Stimulated activated CD4-positive, alpha-beta T cell treated with anti-CD3 and anti-CD28 coated beads, Interleukin-4, amount 100 ng/mL, for 24 hours (primary cell): ENCODE measurements around the gene MS4A2.
"Not testable (repeated sequence)": the region's sequence is repeated elsewhere in the genome, so short reads cannot be mapped to it uniquely, and the experiment has no call there.

ENCODE experiments used
- DNase-seq: peaks from one replicate; pipeline ENCODE4 v3.0.0-alpha.2; 2020

MS4A2 gene

DNA sequence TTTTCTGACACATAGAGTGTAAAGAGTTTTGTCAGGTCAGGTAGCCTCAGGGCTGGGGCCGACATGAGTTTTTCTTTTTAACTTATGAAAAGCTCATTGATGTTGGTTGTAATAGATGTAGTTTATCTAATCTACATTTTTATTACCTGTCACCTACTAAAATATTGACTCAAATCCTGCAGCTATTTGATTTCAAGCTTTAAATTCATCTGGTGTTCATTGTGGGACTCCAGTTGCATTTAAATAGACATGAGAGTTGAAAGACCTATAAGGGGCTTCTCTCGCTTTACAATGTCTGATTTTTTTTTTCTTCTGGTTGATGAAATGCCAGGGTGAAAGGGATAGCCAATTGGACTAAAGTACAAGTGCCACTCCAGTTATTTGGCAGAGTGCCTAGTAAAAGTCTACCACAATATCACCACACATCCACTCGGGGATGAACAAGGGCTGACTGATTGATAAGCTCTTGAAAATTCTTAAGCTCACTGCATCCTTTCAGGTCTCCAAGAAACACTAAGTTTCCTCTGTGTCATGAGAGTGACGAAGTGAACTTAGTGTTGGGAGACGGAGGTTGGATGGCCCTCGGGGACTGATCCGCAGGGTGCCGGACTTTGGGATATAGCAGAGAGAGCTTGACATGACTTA lies 16.1 kb downstream of the MS4A2 start:
- not testable (repeated sequence) for DNase-seq

DNA sequence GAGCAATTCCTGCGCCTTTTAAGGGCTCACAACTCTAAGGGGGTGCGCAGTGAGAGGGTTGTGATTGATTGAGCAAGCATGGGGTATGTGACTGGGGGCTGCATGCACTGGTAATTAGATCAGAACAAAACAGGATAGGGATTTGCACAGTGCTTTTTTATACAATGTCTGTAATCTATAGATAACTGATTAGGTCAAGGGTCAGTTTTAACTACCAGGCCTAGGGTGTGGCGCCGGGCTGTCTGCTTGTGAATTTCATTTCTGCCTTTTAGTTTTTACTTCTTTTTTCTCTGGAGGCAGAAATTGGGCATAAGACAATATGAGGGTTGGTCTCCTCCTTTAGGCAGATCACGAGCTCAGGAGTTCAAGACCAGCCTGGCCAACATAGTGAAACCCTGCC lies 20.2 kb downstream of the MS4A2 start:
- DNase-seq = not testable (repeated sequence)

DNA sequence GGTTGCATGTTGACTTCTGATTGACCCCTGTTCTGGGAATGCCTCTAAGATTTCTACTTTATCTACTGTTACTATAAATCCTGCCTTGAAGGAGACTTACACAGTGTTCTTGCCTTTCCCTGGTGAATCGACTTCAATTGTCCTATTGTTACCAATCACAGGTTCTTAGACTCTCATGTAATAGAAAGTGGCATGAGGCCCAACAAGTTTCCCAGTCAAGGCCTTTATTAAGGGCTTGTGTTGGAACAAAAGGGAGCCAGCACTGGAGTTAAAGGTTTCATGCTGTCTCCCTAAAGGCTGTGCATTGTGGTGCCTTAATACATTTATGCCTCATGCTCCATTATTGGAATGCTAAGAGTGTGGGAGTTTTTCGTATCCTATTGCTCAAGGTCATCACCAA lies 23.3 kb downstream of the MS4A2 start:
- DNase-seq = no peak

DNA sequence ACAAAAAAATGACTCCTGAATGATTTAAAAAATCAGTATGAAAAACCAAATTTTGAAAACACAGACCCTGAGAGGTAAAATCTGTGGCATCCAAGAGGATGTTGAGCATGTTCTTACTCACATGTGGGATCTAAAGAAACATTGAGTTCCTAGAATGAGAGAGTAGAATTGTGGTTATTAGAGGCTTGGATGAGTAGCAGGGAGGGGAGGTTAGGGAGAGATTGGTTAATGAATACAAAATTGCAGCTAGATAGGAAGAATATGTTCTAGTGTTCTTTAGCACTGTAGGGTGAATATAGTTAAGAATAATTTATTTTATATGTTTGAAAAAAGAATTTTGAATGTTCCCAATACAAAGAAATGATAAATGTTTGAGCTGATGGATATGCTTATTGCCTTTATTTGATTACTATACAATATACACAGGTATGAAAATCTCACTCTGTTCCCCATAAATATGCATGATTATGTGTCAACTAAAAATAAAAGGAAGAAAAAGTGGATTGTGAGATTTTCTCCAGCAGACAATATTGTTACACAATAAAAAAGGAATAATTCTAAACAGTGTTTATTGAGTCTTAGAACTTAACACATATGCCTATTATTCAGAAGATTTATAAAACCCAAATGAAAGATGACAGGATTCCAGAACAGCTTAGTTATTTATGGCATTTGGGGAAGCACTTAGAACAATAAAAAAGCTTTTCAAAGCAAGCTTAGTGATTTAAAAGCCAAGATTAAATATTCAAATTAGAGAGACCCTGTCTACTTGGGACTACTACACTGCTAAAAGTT lies 28.7 kb downstream of the MS4A2 start:
- no peak for DNase-seq

DNA sequence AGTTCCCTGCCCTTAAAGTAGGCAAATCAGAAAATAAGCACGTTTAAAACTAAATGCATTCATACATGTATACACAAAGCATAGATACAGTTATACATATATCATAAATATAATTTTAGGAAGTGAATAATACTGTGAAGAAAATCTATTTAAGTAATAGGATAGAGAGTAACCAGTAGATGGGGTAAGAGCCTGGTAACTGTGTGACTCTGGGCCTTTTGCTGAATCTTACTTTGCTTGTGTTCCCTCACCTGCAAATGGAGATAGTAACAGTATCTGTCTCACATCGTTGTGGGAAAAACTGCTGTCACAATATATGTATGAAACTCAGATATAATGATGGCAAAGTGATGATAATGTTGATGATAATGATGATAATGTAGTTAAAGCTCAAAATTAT lies 29.9 kb downstream of the MS4A2 start:
- DNase-seq = no peak

DNA sequence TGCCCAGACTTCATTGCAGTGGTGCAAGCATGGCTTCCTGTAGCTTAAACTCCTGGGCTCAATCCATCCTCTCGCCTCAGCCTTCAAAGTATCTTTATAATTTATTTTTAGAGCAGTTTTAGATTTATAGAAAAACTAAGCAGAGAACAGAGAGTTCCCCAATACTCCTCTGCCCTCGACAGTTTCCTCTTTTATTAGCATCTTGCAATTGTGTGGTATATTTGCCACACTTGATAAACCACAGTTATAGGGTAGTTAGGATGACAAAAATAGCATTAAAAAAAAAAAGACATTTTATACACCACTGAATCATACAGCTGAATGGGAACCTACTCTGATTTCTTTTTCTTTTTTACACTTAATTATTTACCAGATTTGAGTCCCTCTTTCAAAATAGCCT lies 31.2 kb downstream of the MS4A2 start:
- no peak for DNase-seq

DNA sequence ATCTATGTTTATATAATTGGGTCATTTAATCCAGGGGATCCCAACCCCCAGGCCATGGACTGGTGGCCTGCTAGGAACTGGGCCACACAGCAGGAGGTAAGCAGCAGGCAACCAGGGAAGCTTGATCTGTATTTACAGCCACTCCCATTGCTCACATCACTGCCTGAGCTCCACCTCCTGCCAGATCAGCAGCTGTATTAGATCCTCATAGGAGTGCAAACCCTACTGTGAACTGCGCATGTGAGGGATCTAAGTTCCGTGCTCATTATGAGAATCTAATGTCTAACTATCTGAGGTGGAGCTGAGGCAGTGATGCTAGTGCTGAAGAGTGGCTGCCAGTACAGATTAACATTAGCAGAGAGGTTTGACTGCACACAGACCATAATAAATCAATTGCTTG lies 32.8 kb downstream of the MS4A2 start:
- no peak for DNase-seq

DNA sequence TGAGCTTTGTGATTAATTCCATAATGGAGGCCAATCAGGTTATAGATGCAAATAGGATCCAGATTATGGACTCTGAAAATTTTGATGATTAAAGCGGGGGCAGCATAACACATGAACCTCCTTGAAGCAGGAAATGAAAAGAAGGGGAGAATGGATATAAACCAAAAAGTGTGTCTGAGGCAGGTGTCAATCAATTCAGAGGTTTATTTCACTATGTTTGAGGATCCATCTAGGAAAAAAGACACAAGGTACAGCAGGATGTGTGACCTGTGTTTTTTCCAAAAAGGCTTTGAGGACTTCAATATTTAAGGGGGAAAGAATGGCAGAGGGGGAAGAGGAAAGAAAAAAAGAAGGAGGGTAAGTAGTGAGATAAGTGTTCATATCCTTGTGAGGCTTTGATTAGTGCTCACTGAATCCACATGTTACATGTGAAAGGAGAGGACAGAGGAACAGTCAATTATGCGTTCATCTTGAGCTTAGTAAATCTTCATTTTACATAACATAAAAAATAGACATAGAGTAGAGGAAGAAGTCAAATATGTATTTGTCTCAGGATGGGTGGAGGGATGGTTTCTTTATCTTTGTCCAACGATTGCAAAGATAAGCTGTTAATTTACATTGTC lies 34.1 kb downstream of the MS4A2 start:
- DNase-seq = no peak

DNA sequence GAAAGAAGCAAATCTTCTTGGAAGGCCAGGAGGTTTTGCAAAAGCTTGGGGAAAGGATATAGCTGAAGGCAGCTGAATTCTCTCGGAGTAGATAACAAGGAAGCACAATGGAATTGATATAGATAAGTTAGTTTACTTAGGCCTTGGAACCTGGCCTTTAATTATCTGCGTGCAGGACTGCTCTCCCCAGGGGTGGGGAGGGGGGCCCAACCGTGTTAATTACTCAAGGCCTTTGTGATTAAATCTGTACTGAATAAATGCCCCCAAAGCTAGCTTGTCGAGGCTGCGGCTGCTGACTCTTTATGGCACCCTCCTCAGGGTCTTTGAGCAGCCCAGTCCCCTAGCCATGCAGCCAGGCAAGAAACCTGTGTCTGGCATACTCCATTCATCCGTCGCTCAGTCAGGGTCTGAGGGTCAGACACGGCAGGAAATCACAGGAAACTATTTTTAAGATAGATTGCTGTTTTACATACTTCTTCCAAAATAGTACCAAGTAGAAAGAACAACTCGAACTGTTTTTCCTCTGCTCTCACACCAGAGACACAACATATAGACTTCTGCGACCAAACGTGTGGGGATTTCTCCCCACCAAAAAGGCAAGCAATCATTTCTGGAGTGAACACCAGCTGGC lies 36.5 kb downstream of the MS4A2 start:
- DNase-seq = no peak

DNA sequence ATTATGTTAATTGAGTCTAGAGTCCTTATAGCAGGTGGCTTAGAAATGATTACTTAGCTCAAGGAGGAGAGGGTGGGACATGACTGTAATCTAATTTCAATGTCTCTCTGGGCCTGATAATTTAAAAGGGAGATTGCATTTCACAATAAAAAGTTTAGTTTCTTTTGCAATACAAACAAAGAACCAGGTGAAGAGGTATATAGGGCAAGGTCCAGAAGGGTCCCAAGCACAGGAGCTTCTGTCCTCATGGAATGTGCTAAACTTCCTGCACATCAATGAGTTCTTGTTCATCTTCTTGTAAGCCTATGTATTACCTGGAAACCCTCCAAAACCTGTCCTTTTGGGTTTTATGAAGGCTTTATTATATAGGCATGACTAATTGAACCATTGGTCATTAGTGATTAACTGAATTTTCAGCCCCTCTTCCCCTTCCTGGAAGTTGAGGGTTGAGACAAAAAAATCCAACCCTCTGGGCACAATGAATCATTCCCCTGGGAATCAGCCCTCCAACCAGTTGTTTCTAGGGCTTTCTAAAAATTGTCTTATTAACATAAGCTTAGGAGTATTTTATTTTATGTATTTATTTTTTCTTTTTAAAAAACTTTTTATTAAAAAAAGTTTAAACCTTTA lies 37.6 kb downstream of the MS4A2 start:
- DNase-seq = no peak

DNA sequence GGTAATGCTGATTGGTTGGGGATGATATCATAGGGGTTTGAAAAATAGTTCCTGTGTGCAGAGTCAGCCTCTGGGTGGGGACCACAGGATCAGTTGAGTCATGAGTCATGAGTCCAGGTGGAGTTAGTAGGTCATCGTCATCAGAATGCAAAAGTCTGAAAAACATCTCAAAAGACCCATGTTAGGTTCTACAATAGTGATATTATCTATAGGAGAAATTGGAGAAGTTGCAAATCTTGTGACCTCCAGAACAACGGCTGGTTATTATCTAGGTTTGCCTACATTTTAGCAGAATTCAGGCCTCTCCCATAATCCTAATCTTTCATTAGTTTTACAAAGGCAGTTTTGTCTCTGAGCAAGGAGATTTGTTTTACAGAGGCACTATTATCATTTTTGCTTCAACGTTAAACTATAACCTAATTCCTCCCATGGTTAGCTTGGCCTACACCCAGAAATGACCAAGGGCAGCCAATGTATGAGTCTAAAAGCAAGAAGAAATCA lies 38.9 kb downstream of the MS4A2 start:
- DNase-seq = no peak

DNA sequence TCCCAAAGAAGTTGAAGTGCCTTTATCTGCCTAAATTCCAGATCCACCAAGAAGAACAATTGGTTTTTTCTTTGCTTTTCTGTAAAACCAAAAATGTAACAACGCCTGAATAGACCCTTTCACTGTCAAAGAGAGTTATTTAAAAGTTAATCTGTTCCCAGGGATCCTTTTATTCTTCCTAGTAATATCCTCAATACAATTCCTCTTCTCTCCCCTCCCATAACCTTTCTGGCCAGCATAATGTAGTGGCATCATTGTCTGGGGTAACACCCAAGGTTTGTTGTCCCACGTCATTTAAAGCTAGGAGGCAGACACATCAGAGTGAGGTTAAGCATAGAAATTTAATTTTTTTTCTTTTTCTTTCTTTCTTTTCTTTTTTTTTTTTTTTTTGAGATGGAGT lies 39.9 kb downstream of the MS4A2 start:
- DNase-seq = no peak

DNA sequence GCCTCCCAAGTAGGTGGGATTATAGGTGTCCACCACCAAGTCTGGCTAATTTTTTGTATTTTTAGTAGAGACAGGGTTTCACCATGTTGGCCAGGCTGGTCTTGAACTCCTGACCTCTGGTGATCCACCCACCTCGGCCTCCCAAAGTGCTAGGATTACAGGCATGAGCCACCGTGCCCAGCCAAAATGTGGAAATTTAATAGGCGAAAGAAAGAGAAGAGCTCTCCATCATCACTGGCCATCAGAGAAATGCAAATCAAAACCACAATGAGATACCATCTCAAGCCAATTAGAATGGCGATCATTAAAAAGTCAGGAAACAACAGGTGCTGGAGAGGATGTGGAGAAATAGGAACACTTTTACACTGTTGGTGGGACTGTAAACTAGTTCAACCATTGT lies 40.4 kb downstream of the MS4A2 start:
- not testable (repeated sequence) for DNase-seq

DNA sequence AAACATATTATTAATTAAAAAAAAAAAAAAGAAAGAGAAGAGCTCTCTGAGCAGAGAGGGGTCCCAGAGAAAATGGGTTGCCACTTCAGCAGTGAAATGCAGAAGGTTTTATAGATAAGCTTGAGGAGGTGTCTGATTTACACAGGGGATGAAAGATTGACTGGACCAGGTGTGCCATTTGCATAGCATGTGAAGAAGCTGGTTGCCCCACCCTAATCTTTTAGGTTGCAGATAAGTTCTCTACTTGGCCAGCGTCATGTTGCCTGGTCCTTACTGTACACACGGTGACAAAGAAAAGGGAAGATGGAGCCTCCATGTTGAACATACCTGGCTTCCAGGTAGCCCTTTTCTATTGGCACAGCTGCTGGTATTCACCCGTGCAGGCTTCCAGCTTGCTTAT lies 41.4 kb downstream of the MS4A2 start:
- no peak for DNase-seq

DNA sequence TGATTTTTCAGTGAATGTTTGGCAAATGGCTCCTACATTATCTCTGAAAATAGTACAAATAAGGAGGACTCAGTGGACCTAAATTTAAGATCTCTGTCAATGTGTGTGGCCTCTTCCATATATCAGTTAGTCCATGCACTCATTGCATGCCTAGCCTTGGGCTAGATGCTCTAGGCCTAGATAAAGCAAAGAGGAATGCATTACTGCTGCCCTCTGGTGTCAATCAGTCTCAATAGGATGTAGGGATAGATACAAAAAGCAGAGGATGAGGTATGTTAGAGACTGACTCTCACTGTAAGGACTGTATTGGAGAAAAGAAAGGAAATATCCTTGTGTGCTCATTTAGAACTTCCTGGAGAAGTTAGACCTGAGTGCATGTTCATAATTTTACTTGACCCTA lies 42.0 kb downstream of the MS4A2 start:
- DNase-seq = no peak

DNA sequence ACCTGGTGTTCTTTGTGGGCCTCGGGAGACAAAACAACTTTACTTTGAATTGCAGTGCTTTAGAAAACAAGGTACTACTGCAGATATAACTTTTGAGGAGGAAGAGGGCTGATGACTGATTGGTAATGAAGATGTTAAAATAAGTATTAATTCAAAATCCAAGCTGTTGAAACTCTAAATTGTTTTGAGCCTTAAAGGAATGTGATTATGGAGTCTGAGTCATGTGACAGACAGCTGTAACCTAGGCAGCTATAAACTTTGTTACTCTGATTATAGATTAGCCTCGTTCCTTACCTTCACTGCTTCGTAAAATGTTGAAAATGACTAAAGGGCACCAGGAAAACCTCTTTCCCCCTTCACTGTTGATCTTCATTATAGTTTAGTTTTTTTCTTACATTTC lies 43.4 kb downstream of the MS4A2 start:
- no peak for DNase-seq

DNA sequence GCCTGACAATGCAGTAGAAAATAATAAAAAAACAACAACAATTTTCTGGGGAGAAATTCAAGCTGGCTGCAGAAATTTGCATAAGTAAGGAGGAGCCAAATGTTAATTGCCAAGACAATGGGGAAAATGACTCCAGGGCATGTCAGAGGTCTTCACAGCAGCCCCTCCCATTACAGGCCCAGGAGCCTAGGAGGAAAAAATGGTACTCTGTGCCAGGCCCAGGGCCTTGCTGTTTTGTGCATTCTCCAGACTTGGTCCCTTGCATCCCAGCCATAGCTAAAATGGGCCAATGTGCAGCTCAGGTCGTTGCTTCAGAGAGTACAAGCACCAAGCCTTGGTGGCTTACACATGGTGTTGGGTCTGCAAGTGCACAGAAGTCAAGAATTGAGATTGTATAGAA lies 45.5 kb downstream of the MS4A2 start:
- no peak for DNase-seq

DNA sequence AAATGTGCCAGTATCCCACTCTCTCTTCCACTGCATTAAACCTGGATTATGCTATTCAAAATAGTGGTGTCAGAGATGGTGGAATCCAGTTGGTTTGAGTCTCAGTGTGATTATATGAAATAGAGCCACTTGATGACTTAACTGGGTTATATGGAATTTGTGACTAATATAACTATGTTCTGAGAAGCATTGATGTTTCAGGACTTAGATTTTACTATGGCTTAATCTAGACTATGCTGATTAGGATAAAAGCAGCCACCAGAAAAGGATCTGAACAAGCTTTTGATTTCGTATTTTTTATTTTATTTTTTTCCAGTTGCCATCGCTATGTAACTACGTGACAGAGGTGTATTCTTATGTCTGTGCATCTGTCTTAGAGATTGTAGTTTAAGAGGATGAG lies 55.3 kb downstream of the MS4A2 start:
- no peak for DNase-seq

DNA sequence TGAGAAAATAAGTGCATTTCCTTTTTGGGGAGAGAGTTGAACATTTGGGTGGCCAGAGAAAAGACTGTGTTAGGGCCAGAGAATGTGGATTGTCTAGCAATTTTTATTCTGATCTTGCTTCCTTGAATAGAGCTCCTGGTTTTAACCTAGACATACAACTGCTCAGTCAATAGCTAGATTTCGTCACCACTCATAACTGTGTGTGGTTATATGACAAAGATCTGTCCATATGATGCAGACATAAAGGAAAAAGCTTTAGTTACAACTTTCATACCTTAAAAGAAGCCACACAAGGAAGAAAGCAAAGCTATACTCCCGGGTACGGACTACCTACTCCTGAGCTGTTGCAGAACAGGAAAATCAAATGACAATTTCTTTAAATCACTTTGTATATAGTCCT lies 57.2 kb downstream of the MS4A2 start:
- DNase-seq = no peak
